H1 (cell line): ENCODE results near the gene GAPDH. TPM values are rescaled to one million over a fixed set of nuclear protein-coding genes. Genes with fewer than 3 reads are reported as not detected.
A peak's percentile ranks its signal among the peaks of the same experiment; 100 is the strongest.

Experiments used
- CTCF ChIA-PET: fragments of 300-600 bp; sonication (Branson Sonifier 250); formaldehyde crosslinking; loops from one replicate; lab custom pipeline; 2021; ENCODE audit not compliant: partially characterized antibody; lab: Charles Lee
- POLR2A ChIA-PET: fragments of 300-600 bp; sonication (Branson Sonifier 250); formaldehyde crosslinking; loops from one replicate; lab custom pipeline; 2021; ENCODE audit warnings: inconsistent platforms; ENCODE audit not compliant: partially characterized antibody; lab: Charles Lee
- DNase-seq, 2 experiments: peaks; one replicate each; pipeline versions ENCODE4 v3.0.0 to v3.0.0-alpha.2; 2010 to 2022; ENCODE audit warnings: low spot score in 2 of 2, low read depth in 1 of 2, mixed read lengths in 1 of 2
- FAIRE-seq: peaks from 2 replicates; lab custom pipeline; 2011; peaks lifted over from hg19 to GRCh38; lab: Jason Lieb, UNC
- H2AFZ ChIP-seq: 2 replicates; pipeline ENCODE4 v1.8.1; 2012; ENCODE audit warnings: low read length, inconsistent platforms
- H2AK5ac ChIP-seq: 2 replicates; pipeline ENCODE4 v1.6.1; 2013; ENCODE audit warnings: low read depth, low read length
- H2BK120ac ChIP-seq: replicated peaks from 2 replicates; pipeline ENCODE3; 2013; ENCODE audit warnings: low read depth, low read length, inconsistent platforms
- H2BK12ac ChIP-seq: 2 replicates; pipeline ENCODE4 v1.6.1; 2013; ENCODE audit warnings: low read depth, low read length
- H2BK15ac ChIP-seq: 2 replicates; pipeline ENCODE4 v1.6.1; 2013; ENCODE audit warnings: low read length
- H2BK20ac ChIP-seq: 2 replicates; pipeline ENCODE4 v1.6.1; 2013; ENCODE audit warnings: low read length
- H2BK5ac ChIP-seq: 2 replicates; pipeline ENCODE4 v1.6.1; 2013; ENCODE audit warnings: low read depth, low read length
- H3K14ac ChIP-seq: 2 replicates; pipeline ENCODE4 v1.6.1; 2013; ENCODE audit warnings: inconsistent platforms; ENCODE audit not compliant: insufficient read length
- H3K18ac ChIP-seq: 2 replicates; pipeline ENCODE4 v1.6.1; 2013; ENCODE audit warnings: low read length; ENCODE audit errors: extremely low read depth
- H3K23ac ChIP-seq: 2 replicates; pipeline ENCODE4 v1.6.1; 2013; ENCODE audit warnings: inconsistent platforms; ENCODE audit not compliant: insufficient read length
- H3K23me2 ChIP-seq: 2 replicates; pipeline ENCODE4 v1.6.1; 2013; ENCODE audit warnings: low read depth, low read length
- H3K27ac ChIP-seq: 2 replicates; pipeline ENCODE4 v1.6.1; 2011; ENCODE audit warnings: low read depth, low read length, inconsistent platforms
- H3K27me3 ChIP-seq, 4 experiments: replicated peaks in 1 of 4; 1 replicate in 1 of 4; 2 replicates in 3 of 4; pipeline versions ENCODE4 v1.6.1 to v1.8.1; 2011 to 2013; ENCODE audit warnings: low read length in 3 of 4, mild to moderate bottlenecking in 3 of 4, inconsistent platforms in 2 of 4, mixed read lengths in 2 of 4, moderate library complexity in 1 of 4; ENCODE audit not compliant: control insufficient read depth in 3 of 4, insufficient read depth in 3 of 4; ENCODE audit errors: extremely low read depth in 1 of 4
- H3K36me3 ChIP-seq, 4 experiments: 2 replicates each; pipeline versions ENCODE4 v1.6.1 to v1.8.1; 2011 to 2013; ENCODE audit warnings: mild to moderate bottlenecking in 4 of 4, low read length in 3 of 4, moderate library complexity in 2 of 4, control low read depth in 1 of 4, inconsistent platforms in 1 of 4; ENCODE audit not compliant: insufficient read depth in 4 of 4, control insufficient read depth in 2 of 4
- H3K4ac ChIP-seq: replicated peaks from 2 replicates; pipeline ENCODE3; 2013; ENCODE audit warnings: low read length, low read depth, mixed read lengths, inconsistent platforms; ENCODE audit not compliant: insufficient read length
- H3K4me1 ChIP-seq, 4 experiments: replicated peaks in 1 of 4; 1 replicate in 1 of 4; 2 replicates in 3 of 4; pipeline versions ENCODE4 v1.6.1 to v1.8.1; 2011 to 2013; ENCODE audit warnings: low read length in 3 of 4, inconsistent platforms in 2 of 4, mixed read lengths in 1 of 4; ENCODE audit not compliant: insufficient read depth in 4 of 4, control insufficient read depth in 3 of 4
- H3K4me2 ChIP-seq, 2 experiments: 2 replicates each; pipeline versions ENCODE4 v1.6.1 to v1.8.1; 2011 to 2013; ENCODE audit warnings: low read depth in 2 of 2, low read length in 2 of 2, control low read depth in 1 of 2, inconsistent platforms in 1 of 2, mild to moderate bottlenecking in 1 of 2; ENCODE audit not compliant: insufficient read depth in 1 of 2
- H3K4me3 ChIP-seq, 4 experiments: fragments of 200-600, 300-600 bp in 1 of 4; sonication (generic), shearing (Covaris generic), sonication (Bioruptor Twin) in 1 of 4; 2 replicates each; pipeline versions ENCODE4 v1.5.1 to v1.8.1; 2011 to 2016; ENCODE audit warnings: low read length in 4 of 4, low read depth in 3 of 4, control low read depth in 2 of 4, inconsistent platforms in 2 of 4, mild to moderate bottlenecking in 2 of 4, mixed read lengths in 1 of 4, moderate library complexity in 1 of 4; ENCODE audit not compliant: insufficient read depth in 2 of 4; ENCODE audit errors: extremely low read depth in 1 of 4
- H3K56ac ChIP-seq: replicated peaks from 2 replicates; pipeline ENCODE3; 2013; ENCODE audit warnings: low read depth, mild to moderate bottlenecking, mixed read lengths, low read length, inconsistent platforms; ENCODE audit not compliant: insufficient read length
- H3K79me1 ChIP-seq: 2 replicates; pipeline ENCODE4 v1.6.1; 2013; ENCODE audit warnings: low read depth, low read length, control low read depth
- H3K79me2 ChIP-seq, 2 experiments: 2 replicates each; pipeline versions ENCODE4 v1.6.1 to v1.8.1; 2012 to 2013; ENCODE audit warnings: low read length in 2 of 2, mild to moderate bottlenecking in 2 of 2, inconsistent platforms in 1 of 2; ENCODE audit not compliant: insufficient read depth in 2 of 2, control insufficient read depth in 1 of 2
- H3K9ac ChIP-seq, 4 experiments: replicated peaks in 1 of 4; 1 replicate in 1 of 4; 2 replicates in 3 of 4; pipeline versions ENCODE4 v1.6.1 to v1.8.1; 2011 to 2013; ENCODE audit warnings: low read depth in 3 of 4, low read length in 3 of 4, control low read depth in 2 of 4, mild to moderate bottlenecking in 2 of 4, moderate library complexity in 2 of 4, inconsistent platforms in 1 of 4; ENCODE audit errors: extremely low read depth in 1 of 4
- H3K9me3 ChIP-seq, 2 experiments: 2 replicates each; pipeline versions ENCODE4 v1.6.1 to v1.8.1; 2012 to 2013; ENCODE audit warnings: mild to moderate bottlenecking in 2 of 2, moderate library complexity in 2 of 2, control low read depth in 1 of 2, inconsistent platforms in 1 of 2, low read depth in 1 of 2, low read length in 1 of 2, mixed read lengths in 1 of 2; ENCODE audit not compliant: insufficient read depth in 2 of 2
- H4K20me1 ChIP-seq, 2 experiments: replicated peaks in 1 of 2; 2 replicates each; pipeline versions ENCODE3 to v1.8.1; 2011 to 2013; ENCODE audit warnings: inconsistent platforms in 2 of 2, low read length in 2 of 2, mild to moderate bottlenecking in 1 of 2; ENCODE audit not compliant: insufficient read depth in 2 of 2, control insufficient read depth in 1 of 2
- H4K5ac ChIP-seq: 2 replicates; pipeline ENCODE4 v1.6.1; 2013; ENCODE audit warnings: low read length, low read depth, mixed read lengths, inconsistent platforms; ENCODE audit not compliant: insufficient read length
- H4K8ac ChIP-seq: 2 replicates; pipeline ENCODE4 v1.8.0; 2013; ENCODE audit warnings: mild to moderate bottlenecking, moderate library complexity, low read length, inconsistent platforms; ENCODE audit not compliant: insufficient read depth; ENCODE audit errors: extremely low read depth
- H4K91ac ChIP-seq: replicated peaks from 2 replicates; pipeline ENCODE3; 2013; ENCODE audit warnings: low read length, mixed read lengths, inconsistent platforms; ENCODE audit not compliant: insufficient read length
- ASH2L ChIP-seq: fragments of 200-600, 300-600 bp; sonication (generic); IDR thresholded peaks from one replicate; pipeline ENCODE4 v1.7.1; 2017; ENCODE audit warnings: low read length
- BCL11A ChIP-seq, 2 experiments: IDR thresholded peaks; one replicate each; pipeline ENCODE4 v1.6.1; 2011; ENCODE audit warnings: low read depth in 2 of 2, low read length in 2 of 2, mild to moderate bottlenecking in 2 of 2
- CHD1 ChIP-seq: IDR thresholded peaks from 2 replicates; pipeline ENCODE4 v1.6.1; 2012; ENCODE audit warnings: low read depth, low read length, improper control_type of control experiment
- HDAC6 ChIP-seq: IDR thresholded peaks from one replicate; pipeline ENCODE4 v1.7.1; 2012; ENCODE audit warnings: low read depth, mild to moderate bottlenecking, inconsistent platforms, low read length, moderate library complexity
- MAFK ChIP-seq: IDR thresholded peaks from 2 replicates; pipeline ENCODE4 v1.6.1; 2012; ENCODE audit warnings: low read depth, mild to moderate bottlenecking, improper control_type of control experiment, low read length
- SAP30 ChIP-seq: fragments of 300-600 bp; sonication (generic); IDR thresholded peaks from 2 replicates; pipeline ENCODE4 v1.7.1; 2012; ENCODE audit warnings: low read length, moderate library complexity, mild to moderate bottlenecking, inconsistent platforms; ENCODE audit not compliant: insufficient read depth, insufficient replicate concordance
- TCF12 ChIP-seq: IDR thresholded peaks from 2 replicates; pipeline ENCODE4 v1.6.1; 2011; ENCODE audit warnings: low read depth, mild to moderate bottlenecking, low read length
- USF2 ChIP-seq: IDR thresholded peaks from 2 replicates; pipeline ENCODE4 v1.6.1; 2011; ENCODE audit warnings: low read length, improper control_type of control experiment
- WGBS, 2 experiments: shearing (Covaris generic) in 1 of 2; methylation state at CpG; one replicate each; pipeline versions ENCODE4 v1.1.6 to v1.1.7; 2013 to 2015; ENCODE audit warnings: low lambda C conversion rate in 2 of 2, mixed read lengths in 2 of 2, inconsistent platforms in 1 of 2, low coverage in 1 of 2, missing lambda C conversion rate in 1 of 2; ENCODE audit not compliant: insufficient replicate concordance in 2 of 2, insufficient coverage in 1 of 2, insufficient read length in 1 of 2; ENCODE audit errors: extremely low coverage in 1 of 2, missing lambda C conversion rate in 1 of 2; 5-methylcytosine and 5-hydroxymethylcytosine counted together
- polyA plus RNA-seq, 7 experiments: library from polyadenylated mRNA; depleted of rRNA in 3 of 7; stranded (reverse) in 5 of 7; unstranded in 2 of 7; fragments of >200 nt in 5 of 7; fragments of 200-250 nt in 2 of 7; gene quantifications; 1 replicate in 5 of 7; 2 replicates in 1 of 7; 4 replicates in 1 of 7; pipeline versions ENCODE4 v1.2.1 to v1.2.3, GENCODE V29; 2011 to 2013; ENCODE audit warnings: missing spikeins in 2 of 7, mixed read lengths in 2 of 7
- total RNA-seq: library from RNA; stranded (reverse); fragmentation: NEBNext Ultra II Directional; extraction: Animal tissue kit (Norgen Biotek cat#: 25700); gene quantifications from 2 replicates; pipeline ENCODE4 v1.2.1, GENCODE V29; 2021

The GAPDH gene
- total and polyA plus RNA-seq, 2 of the 8 experiments (the other 6 are each of a cell fraction or from before 2014, with no cell fraction given), result 5,175 to 15,878 TPM

DNA sequence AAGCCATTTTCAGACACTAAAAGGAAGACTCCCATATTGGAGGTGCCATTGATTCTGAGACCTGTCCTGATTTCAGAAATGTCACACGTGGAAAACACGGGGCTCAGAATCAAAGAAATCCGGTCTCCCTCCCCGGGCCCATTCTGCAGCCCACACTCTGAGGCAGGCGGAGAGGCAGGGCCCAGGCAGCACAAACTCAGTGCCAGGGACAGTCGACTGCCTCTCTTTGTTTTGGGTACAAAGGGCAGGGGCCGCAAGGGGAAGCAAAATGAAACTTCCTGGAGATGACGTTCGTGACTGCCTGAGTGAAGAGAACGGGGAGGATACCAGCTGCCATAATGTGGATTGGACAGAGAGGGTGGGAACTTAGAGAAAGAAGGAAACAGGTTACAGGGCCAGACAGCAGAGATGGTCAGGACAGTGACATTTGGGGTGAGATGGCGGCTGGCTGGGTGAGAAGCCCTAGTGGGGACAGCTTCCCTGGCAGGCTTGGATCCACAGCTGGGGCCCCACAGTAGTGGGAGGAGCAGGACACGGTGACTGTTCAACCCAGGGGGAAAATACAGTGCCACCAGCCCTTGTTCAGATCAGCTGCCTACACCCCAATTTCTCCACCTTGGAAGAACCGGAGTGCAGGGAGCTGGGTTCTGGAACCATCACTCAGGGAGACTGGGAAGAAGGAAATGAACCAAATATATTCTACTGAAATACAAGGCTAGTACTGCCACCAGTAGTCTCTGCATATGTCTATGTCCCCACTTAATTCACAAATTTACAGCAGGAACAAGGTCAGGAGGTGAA is 8.1 kb downstream of the GAPDH start:
- H2BK20ac ChIP-seq, result no peak overlapping the region
- ChIA-PET POLR2A (interaction anchor here (0.6 to 10.4 kb wide), 5 partner anchors 7 to 140 kb away, joined by 3 to 665 read pairs (median 23); partner anchors contain the start of genes GAPDH, IFFO1 and NOP2), CTCF (interaction anchor here (0.6 to 24.9 kb wide), 4 partner anchors 14 to 174 kb away, joined by 3 to 462 read pairs (median 20); partner anchors contain the start of genes IFFO1 and NOP2)
- H4K5ac ChIP-seq, result no peak overlapping the region
- no peak overlapping the region for H2BK120ac ChIP-seq
- H3K9me3 ChIP-seq, result no peaks in the 10 kb centered on the region
- H3K18ac ChIP-seq, result no peak overlapping the region; the same call in 1 of the 2 replicates
- H3K4me1 ChIP-seq, result peaks cover 0 to 7% (median 5%) of the 10 kb centered on the region in 4 experiments; a peak in 4 of 7 replicates
- FAIRE-seq, result no peak
- no peaks in the 10 kb centered on the region for H3K79me1 ChIP-seq
- no peak overlapping the region for H2BK12ac ChIP-seq
- H3K23me2 ChIP-seq, result no peaks in the 10 kb centered on the region; the same call in 1 of the 2 replicates
- no peak overlapping the region for H4K8ac ChIP-seq
- H2BK15ac ChIP-seq, result peak overlapping the region; percentile 46; the same call in 1 of the 2 replicates
- no peak for DNase-seq
- H2AFZ ChIP-seq, result no peak overlapping the region
- H3K9ac ChIP-seq, result no peak overlapping the region
- 88% methylated on average over 13 of the region's 13 CpGs; no CpG with 5 or more reads in 1 of the 2 experiments for WGBS, 2 experiments
- no peak overlapping the region for H3K23ac ChIP-seq
- H4K20me1 ChIP-seq, result peaks cover 6 to 11% of the 10 kb centered on the region in 2 experiments
- no peak overlapping the region for H3K27ac ChIP-seq
- H3K4ac ChIP-seq, result no peak overlapping the region
- no peaks in the 10 kb centered on the region for H3K27me3 ChIP-seq
- no peak overlapping the region for H2AK5ac ChIP-seq
- H3K36me3 ChIP-seq, result peaks cover 6 to 23% (median 18%) of the 10 kb centered on the region in 4 experiments
- H2BK5ac ChIP-seq, result no peak overlapping the region
- no peak overlapping the region for H3K4me2 ChIP-seq
- H3K79me2 ChIP-seq, result no peaks in the 10 kb centered on the region
- H3K14ac ChIP-seq, result no peak overlapping the region
- H4K91ac ChIP-seq, result no peak overlapping the region
- H3K56ac ChIP-seq, result no peak overlapping the region
- H3K4me3 ChIP-seq, result no peak overlapping the region
- TF ChIP-seq BCL11A (IDR thresholded peaks at IDR 0.05; ENCODE audit: low read depth in 2 of 2, low read length in 2 of 2), result no peak
- no peak for TF ChIP-seq SAP30
- no peak for TF ChIP-seq USF2
- TF ChIP-seq ASH2L, result no peak
- no peak for TF ChIP-seq TCF12
- TF ChIP-seq MAFK, result no peak
- TF ChIP-seq HDAC6, result no peak
- TF ChIP-seq CHD1, result no peak
